ENCODE results near the gene TFB1M. TPM values are rescaled to one million over a fixed set of nuclear protein-coding genes. Genes with fewer than 3 reads are reported as not detected.
"Not testable (repeated sequence)": the region's sequence is repeated elsewhere in the genome, so short reads cannot be mapped to it uniquely, and the experiment has no call there.

The TFB1M gene
- total RNA-seq, 1 donor from 2014 or later = 12.6 TPM

DNA sequence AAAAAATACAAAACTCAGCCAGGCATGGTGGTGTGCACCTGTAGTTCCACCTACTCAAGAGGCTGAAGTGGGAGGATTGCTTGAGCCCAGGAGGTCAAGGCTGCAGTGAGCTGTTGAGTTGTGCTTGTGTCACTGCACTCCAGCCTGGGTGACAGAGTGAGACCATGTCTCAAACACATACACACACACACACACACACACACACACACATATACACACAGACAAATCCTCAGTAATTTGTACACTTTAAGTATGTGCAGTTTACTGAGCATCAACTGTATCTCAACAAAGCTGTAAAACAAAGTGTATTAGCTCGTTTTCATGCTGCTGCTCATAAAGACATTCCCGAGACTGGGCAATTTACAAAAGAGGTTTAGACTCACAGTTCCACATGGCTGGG, 7.3 kb downstream of the TFB1M start:
- DNase-seq (ENCODE audit: low spot score in 2 of 2) = no peak
- no peak for FAIRE-seq

- no peak for FAIRE-seq
- DNase-seq (ENCODE audit: low spot score in 2 of 2) = no peak
Measured at GRCh38 chr6:155303361-155303870, 10.9 kb downstream of the TFB1M start.

GRCh38 chr6:155301867-155302266, 12.4 kb downstream of the TFB1M start:
- DNase-seq (ENCODE audit: low spot score in 2 of 2) (no peak), FAIRE-seq (no peak)

DNA sequence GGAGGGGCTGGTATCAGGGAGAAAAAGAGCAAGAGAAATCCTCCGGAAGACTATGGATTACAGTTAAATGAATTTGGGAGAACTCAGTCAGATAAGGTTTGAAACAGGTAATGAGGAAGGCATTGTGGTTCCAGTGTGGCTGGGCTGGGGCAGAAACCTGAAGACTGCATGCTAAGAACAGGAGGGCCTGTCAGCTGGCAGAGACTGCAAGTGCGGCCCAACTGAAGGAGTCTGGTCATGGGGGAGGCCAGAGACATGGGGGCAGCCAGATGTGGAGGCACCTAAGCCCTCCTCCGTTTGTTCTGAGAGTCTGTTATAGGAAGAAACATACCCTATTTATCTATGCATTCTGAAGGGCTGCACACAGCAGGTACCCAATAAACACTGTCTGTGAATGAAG, 16.6 kb downstream of the TFB1M start:
- FAIRE-seq (no peak), DNase-seq (ENCODE audit: low spot score in 2 of 2) (no peak)

DNA sequence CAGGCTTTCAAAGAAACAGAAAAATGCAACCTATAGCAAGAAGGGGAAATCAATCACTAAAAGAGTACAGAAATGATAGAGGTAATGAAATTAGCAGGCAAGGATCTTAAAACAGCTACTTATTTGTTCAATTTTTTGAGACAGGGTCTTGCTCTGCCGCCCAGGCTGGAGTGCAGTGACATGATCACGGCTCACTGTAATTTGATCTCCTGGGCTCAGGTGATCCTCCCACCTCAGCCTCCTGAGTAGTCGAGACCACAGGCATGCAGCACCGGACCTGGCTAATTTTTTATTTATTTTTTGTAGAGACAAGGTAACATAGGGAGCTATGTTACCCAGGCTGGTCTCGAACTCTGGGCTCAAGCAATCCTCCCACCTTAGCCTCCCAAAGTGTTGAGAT, 21.6 kb downstream of the TFB1M start:
- FAIRE-seq (no peak), DNase-seq (ENCODE audit: low spot score in 2 of 2) (no peak)

- FAIRE-seq = no peak
- no peak for DNase-seq (ENCODE audit: low spot score in 2 of 2)
Measured at GRCh38 chr6:155291291-155291690, 23.0 kb downstream of the TFB1M start.

DNA sequence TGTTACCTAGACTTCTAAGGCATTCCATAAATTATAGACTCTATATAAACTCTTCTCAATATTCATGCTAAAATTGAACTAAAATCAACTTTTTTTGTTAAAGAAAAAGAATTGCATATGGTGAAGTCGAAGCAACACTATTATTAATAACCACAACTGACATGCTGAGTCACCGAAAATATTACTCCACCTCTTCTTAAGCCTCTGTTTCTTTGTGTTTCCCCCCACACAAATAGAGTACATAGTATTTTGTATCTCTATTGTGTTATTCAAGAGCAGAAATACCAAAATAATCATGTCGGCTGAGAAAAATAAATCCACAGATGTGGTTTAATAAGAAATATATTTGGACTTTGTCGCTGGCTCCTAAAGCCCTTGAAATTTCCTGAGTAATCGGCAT, 23.8 kb downstream of the TFB1M start:
- DNase-seq (ENCODE audit: low spot score in 2 of 2) = no peak
- FAIRE-seq = no peak

- DNase-seq (ENCODE audit: low spot score in 2 of 2) (no peak), FAIRE-seq (no peak)
Measured at GRCh38 chr6:155287762-155288161, 26.5 kb downstream of the TFB1M start.

- DNase-seq (ENCODE audit: low spot score in 2 of 2) = no peak
- no peak for FAIRE-seq
Measured at GRCh38 chr6:155284775-155285174, 29.5 kb downstream of the TFB1M start.

GRCh38 chr6:155278319-155279049, 35.8 kb downstream of the TFB1M start:
- FAIRE-seq (no peak), DNase-seq (ENCODE audit: low spot score in 2 of 2) (no peak)

DNA sequence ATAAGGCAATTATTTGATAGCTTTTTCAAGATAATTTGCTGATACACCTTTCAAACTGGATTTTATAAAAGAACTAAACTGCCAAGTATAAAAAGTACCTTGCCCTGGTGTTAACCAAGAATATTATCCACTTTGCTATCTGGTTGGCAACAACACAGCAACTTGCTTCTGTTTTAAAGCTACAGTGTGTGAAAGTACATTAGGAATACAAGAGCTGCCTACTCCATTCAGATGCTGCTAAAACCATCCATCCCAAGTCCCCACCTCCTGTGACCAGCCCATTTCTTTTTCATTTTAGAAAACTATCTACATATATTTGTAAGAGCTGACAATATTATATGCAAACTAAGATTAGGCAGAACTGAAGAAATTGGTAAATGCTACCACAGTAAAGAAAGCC, 37.6 kb downstream of the TFB1M start:
- DNase-seq (ENCODE audit: low spot score in 2 of 2) (no peak), FAIRE-seq (no peak)

DNA sequence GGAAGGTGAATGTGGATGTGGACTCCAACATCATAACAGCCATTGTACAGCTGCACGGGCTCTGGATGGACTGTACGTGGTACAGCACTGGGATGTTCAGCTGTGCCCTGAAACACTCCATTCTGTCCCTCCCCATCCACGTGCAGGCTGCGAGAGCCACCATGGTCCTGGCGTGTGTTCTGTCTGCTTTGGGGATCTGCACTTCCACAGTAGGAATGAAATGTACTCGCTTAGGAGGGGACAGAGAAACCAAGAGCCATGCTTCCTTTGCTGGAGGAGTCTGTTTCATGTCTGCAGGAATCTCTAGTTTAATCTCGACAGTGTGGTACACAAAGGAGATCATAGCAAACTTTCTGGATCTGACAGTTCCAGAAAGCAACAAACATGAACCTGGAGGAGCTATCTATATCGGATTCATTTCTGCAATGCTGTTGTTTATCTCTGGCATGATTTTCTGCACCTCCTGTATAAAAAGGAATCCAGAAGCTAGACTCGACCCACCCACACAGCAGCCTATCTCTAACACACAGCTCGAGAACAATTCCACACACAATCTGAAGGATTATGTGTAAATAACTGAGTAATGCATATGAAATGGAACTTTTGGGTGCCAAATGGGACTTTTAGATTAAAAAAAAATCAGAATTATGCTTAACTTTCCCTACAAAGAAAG, 38.3 kb downstream of the TFB1M start:
- FAIRE-seq = no peak
- DNase-seq (ENCODE audit: low spot score in 2 of 2) = no peak

DNA sequence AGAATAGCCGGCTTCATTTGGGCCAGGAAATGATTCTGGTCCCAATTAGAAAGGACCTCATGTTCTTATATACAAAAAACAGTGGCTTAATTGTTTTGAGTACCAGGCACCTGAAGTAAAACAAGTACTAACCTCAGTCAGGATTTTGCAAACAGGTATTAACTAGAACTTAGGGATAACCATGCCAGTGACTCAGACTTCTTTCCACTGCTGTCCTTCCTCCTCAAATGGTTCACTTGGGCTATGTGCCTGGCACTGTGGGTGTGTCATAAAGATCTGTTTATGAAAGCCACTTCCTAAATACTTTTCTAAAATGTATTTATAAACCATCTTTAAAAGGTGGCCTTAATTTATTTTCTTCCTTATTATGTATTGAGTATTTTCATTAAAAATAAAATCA, 39.8 kb downstream of the TFB1M start:
- DNase-seq (ENCODE audit: low spot score in 2 of 2) (no peak), FAIRE-seq (no peak)

- FAIRE-seq = no peak
- no peak for DNase-seq (ENCODE audit: low spot score in 2 of 2)
Measured at GRCh38 chr6:155274106-155274505, 40.2 kb downstream of the TFB1M start.

DNA sequence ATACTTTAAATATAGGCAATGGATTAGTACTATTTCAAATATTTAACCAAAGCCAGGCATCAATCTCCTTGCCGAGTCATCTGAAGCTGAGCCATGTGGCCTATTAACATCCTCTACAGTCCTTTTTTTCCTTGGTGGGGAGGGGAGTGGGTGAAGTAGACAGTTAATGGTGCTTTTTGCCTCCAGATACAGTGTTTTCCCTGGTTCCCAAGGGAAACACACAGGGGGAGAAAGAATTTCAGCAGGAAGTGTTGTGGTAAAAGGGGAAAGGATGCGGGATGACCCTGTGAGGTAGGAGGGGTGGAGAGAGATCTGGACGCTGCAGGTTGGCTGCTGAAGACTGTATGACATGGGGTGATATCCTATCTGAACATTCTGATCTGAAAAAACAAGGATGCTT, 40.9 kb downstream of the TFB1M start:
- no peak for FAIRE-seq
- DNase-seq (ENCODE audit: low spot score in 2 of 2) = no peak

- no peak for DNase-seq (ENCODE audit: low spot score in 2 of 2)
- no peak for FAIRE-seq
Measured at GRCh38 chr6:155272353-155273232, 41.7 kb downstream of the TFB1M start.

DNA sequence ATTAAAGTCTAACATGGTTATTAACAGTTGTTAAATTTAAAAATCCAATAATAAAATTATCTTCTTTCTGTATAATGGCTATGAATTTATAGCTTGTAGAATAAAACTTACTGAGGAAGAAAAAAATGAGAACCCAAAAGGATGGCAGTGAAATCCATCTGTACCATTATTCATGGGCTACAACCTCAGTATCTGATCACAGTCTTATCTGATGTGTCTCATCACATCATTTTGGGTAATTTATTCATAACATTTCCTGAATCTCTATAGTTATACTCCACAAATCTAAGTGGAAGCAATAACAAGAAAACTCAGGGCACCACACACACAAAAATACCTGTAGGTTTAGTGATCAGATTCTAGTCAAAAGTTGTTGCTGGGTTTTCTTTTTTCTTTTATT, 43.1 kb downstream of the TFB1M start:
- DNase-seq (ENCODE audit: low spot score in 2 of 2) (no peak), FAIRE-seq (no peak)

DNA sequence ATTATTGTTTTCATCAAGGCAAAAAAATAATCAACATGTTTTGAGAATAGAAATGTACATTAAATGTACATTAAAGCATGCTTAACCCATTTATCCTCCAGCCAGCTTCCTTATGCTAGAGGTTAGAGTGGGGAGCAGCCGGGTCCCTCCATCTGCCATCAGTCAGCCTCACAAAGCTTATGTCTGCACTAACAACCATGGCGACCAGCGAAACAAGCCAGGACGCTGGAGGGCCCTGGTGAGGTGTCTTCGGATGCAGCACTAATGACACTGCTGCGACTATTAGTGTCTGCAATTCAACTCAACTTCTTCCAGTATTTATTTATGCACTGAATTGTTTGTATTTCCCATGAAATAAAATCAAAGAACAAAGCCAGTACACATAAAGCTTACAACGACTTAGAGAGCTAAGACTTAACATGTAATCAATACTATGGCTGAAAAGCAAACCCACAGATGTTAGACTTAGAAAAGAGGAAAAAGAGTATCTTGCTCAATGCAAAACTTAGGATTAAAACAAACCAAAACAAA, 43.7 kb downstream of the TFB1M start:
- no peak for DNase-seq (ENCODE audit: low spot score in 2 of 2)
- FAIRE-seq = no peak

GRCh38 chr6:155269765-155270164, 44.5 kb downstream of the TFB1M start:
- no peak for DNase-seq (ENCODE audit: low spot score in 2 of 2)
- no peak for FAIRE-seq

DNA sequence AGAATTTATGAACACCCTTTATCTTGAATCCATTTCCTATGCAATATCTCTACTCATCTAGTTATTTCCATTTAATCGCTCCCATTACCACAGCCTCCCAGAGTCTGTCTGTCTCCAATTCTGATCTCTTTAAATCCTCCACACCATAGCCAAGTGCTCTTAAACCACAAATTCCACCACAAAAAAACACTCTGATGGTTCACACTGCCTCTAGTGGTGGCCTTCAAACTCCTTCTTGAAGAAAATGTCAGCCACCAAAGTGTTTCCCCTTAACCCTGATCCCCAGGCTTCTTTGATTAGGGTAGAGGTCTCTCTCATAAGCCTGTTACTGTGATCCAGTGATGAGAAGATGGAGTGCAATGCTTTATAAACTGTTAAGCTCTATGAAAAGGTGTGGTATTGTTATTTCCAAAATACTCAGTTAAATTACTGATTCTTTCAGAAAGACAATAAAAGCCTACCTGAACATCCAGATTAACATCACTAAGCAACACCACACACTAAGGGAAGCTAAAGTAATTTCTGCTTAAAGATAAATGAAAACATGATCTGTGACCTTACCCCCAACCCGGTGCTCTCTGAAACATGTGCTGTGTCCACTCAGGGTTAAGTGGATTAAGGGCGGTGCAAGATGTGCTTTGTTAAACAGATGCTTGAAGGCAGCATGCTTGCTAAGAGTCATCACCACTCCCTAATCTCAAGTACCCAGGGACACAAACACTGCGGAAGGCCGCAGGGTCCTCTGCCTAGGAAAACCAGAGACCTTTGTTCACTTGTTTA, 46.0 kb downstream of the TFB1M start:
- not testable (repeated sequence) for DNase-seq (ENCODE audit: low spot score in 2 of 2); FAIRE-seq
